ENCODE results near the gene FOXO6.

FOXO6 gene

DNA sequence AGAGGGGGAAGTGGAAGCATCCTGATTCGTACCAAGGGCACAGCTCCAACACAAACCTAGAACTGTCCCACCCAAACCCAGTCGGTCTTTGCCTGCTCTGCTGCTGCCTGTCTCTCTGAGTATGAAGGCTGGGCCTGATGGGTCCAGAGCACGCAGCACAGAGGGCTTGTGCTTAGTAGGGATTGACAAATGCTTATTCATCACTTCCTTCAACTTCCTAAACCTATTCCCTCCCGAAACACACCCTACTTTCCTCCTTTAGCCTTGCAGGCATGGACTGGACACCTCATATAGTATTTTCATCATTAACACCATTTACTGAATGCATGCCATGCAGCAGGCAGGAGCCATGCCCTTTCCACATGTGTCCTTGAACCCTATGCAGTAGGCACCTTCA is 31.3 kb downstream of the FOXO6 start:
- H3K27ac Mint-ChIP-seq, result no peak overlapping the region
- no peak for ATAC-seq
- H3K9me3 Mint-ChIP-seq, result no peaks in the 10 kb centered on the region

DNA sequence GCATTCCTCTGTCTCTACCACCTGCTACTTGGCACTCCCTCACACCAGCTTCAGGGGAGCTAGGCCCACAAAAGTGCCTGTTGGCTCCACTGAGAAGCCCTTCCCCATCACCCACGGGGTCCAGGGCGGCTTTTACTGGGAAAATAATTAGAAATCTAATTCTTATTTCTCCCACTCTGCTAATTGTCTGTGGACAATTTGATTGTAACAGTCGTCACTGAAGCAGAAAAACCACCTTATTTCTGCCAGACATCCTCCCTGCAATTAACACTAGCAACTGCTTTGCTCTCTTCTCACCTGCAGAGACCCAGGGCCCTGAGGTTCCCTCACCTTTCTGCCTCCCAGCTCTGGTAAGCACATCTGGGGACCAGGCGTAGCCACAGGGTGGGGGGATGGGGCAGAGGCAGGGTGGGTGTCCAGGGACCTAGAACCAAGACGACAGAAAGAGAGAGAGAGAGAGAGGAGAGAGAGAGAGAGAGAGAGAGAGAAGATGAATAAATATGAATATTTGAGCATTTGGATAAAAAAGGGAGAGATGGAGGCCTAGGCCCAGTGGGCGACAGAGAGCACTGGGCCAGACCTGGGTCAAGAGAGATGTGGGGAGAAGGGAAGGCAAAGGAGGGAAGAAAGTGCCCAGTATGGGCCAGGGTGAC is 32.6 kb downstream of the FOXO6 start:
- Mint-ChIP-seq H3K9me3 (no peaks in the 10 kb centered on the region), H3K4me1 (no peaks in the 10 kb centered on the region), H3K36me3 (no peaks in the 10 kb centered on the region), H3K27me3 (peaks cover 56% of the 10 kb centered on the region), H3K27ac (no peak overlapping the region), H3K4me3 (no peak overlapping the region)
- no peak for ATAC-seq

More for the DNA sequence above, 31.3 kb downstream of the FOXO6 start:
- H3K36me3 Mint-ChIP-seq, result no peaks in the 10 kb centered on the region
- H3K4me1 Mint-ChIP-seq, result no peaks in the 10 kb centered on the region
- peaks cover 52% of the 10 kb centered on the region for H3K27me3 Mint-ChIP-seq
- no peak overlapping the region for H3K4me3 Mint-ChIP-seq

DNA sequence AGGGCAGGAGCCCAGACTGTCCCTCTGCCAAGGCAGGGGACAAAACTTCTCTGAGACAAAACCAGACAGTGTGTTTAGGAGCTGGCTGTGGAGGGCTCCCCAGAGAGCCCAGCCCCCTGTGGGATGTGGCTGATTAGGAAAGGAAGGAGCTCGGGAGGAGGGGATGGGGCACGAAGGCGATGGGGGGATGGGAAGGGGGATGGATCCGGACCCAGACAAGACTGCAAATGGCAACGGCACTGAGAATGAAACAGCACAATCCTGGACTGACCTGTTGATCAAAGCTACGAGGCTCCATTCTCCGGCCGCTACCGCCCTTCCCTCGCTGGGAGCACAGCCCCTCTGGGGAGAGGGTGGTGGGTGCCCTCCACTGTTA is 33.1 kb downstream of the FOXO6 start:
- Mint-ChIP-seq H3K27ac (no peak overlapping the region), H3K36me3 (no peaks in the 10 kb centered on the region), H3K27me3 (peaks cover 56% of the 10 kb centered on the region), H3K4me3 (no peak overlapping the region), H3K9me3 (no peaks in the 10 kb centered on the region), H3K4me1 (no peaks in the 10 kb centered on the region)
- no peak for ATAC-seq

DNA sequence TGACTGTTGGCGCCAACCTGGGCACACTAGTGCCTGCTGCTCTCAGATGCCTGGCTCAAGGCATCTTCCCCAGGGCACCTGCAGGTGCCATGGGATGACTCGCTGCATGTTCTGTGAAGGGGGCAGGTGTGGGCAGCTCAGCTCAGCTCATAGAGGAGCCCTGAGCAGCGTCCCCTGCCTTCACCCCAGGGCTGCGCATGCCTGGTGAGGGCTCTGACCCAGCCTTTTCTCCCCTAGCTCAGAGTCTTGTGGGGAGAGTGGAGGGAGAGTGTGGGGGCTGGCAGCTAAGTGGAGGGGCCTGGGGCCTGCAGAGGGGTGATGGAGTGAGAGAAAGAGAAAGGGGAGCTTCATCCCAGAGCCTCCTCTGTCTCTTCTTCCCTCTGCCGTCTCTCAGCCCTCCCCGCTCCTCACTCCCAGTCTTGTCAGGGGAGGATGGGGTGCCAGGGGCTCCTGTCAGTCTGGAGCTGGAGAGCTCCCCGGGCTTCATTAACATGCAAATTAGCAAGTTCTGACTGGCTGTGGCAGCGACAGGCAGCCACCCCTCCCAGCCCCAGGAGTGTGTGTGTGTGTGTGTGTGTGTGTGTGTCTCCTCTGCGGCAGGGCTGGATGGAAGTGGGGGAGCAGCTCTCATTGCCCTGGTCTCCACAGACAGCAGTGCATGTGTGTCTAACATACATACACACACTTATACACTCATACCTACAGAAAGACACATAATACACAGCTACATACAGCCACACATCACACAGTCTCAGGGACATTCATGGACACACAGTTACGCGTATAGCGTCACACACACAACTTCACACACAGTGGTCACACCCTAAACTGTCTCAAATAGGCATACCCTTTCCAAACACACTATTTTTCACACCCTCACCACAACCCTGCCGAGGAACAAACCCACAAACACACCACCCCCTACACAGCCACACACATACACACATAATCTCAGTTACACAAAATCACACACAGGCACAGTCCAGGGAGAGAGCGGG is 34.0 kb downstream of the FOXO6 start:
- Mint-ChIP-seq H3K4me3 (no peak overlapping the region), H3K27me3 (peaks cover 56% of the 10 kb centered on the region), H3K4me1 (no peaks in the 10 kb centered on the region), H3K36me3 (no peaks in the 10 kb centered on the region), H3K9me3 (peaks cover 2% of the 10 kb centered on the region), H3K27ac (no peak overlapping the region)
- no peak for ATAC-seq

DNA sequence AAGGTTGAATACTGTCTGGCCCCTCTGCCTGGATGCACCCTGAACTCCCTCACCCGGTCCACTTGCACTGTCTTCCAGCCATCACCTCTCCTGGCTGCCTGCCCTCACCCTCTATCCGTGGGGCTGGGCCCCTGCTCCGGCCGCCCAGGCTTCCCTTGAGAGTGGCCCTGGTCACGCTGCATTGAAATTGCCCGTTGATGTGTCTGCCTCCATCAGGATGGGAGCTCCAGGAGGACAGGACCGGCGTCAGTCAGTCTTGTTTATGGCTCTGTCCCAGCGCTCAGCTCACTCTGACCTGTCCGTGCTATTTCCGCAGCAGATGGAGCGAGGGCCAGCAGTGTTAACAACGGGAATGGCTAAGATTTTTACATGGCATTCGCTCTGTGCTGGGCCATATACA is 34.9 kb downstream of the FOXO6 start:
- Mint-ChIP-seq H3K9me3 (peaks cover 5% of the 10 kb centered on the region), H3K36me3 (no peaks in the 10 kb centered on the region), H3K27me3 (peaks cover 56% of the 10 kb centered on the region), H3K27ac (no peak overlapping the region), H3K4me3 (no peak overlapping the region), H3K4me1 (no peaks in the 10 kb centered on the region)
- ATAC-seq, result no peak

DNA sequence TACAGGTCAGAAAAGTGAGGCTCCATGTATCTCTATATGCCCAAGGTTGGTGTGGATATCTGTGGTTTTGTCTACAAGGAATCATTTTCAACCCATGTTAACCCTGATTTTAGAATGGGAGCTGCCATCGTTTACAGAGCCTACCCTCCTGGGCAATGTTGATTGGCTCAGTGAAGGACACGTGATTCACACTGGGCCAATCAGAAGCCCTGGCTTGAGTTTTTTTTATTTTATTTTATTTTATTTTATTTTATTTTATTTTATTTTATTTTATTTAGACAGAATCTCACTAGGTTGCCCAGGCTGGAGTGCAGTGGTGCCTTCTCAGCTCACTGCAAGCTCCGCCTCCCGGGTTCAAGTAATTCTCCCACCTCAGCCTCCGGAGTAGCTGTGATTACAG is 35.8 kb downstream of the FOXO6 start:
- Mint-ChIP-seq H3K27ac (no peak overlapping the region), H3K36me3 (no peaks in the 10 kb centered on the region), H3K4me1 (no peaks in the 10 kb centered on the region), H3K27me3 (peaks cover 60% of the 10 kb centered on the region), H3K9me3 (peaks cover 5% of the 10 kb centered on the region), H3K4me3 (no peak overlapping the region)
- ATAC-seq, result no peak

DNA sequence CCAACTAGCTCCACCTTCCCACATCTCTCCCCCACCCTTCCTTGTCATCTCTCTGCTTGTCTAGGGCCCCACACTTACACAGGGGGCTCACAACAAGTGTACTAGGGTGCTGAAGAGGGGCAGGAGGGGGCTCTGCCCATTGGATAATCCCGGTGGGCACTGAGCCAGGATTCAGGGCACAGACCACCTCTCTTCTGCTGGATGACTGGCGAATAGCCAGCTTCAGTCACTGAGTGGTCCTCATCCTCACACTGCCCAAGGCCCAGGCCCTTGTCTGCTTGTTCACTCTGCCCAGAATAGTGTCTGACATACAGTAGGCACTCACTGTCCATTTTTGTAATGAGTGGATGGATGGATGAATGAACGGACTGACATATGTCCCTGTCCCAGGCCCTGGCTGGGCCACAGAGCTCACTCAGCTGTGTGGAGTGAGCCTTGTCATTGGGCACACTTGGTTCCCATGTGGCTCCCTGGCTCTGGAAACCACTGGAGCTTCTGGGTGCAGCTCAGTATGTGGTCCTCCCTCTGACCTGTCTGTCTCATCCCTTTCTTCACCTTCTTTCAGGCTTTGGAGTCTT is 36.6 kb downstream of the FOXO6 start:
- Mint-ChIP-seq H3K4me3 (no peak overlapping the region), H3K9me3 (peaks cover 5% of the 10 kb centered on the region), H3K27me3 (peaks cover 68% of the 10 kb centered on the region), H3K27ac (no peak overlapping the region), H3K4me1 (no peaks in the 10 kb centered on the region), H3K36me3 (no peaks in the 10 kb centered on the region)
- no peak for ATAC-seq

DNA sequence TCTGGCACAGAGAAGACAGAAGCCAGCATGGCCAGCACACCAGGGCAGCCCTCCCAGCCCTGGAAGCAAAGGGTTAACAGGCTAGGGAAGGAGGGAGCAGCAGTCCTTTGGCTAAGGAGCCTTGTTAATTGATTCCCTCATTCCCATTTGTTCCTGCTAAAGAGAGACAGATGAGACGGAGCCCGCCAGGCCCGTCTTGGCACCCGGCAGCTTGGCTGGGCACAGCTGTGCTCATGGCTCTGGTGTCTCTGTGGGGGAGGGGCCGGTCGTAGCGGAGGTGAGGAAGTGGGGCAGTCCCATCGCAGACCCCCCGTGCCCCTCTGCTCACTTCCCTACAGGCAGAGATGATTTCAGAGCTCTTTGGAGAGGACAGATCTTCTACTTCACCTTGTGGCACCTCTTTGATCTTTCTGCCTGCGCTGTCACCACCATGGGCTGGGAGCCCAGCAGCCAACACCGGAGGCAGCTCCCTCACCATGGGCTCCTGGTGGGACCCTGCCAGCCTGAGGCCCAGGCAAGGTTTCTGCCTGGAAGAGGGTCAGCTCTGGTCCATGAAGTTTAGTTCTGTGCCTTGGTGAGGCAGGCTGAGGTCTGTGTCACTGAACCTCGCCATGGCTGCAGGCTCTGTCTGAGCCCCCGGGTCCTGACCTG is 38.0 kb downstream of the FOXO6 start:
- H3K27ac Mint-ChIP-seq, result no peak overlapping the region
- H3K4me1 Mint-ChIP-seq, result no peaks in the 10 kb centered on the region
- H3K27me3 Mint-ChIP-seq, result peaks cover 68% of the 10 kb centered on the region
- no peaks in the 10 kb centered on the region for H3K36me3 Mint-ChIP-seq
- peaks cover 5% of the 10 kb centered on the region for H3K9me3 Mint-ChIP-seq
- ATAC-seq, result no peak
- no peak overlapping the region for H3K4me3 Mint-ChIP-seq

DNA sequence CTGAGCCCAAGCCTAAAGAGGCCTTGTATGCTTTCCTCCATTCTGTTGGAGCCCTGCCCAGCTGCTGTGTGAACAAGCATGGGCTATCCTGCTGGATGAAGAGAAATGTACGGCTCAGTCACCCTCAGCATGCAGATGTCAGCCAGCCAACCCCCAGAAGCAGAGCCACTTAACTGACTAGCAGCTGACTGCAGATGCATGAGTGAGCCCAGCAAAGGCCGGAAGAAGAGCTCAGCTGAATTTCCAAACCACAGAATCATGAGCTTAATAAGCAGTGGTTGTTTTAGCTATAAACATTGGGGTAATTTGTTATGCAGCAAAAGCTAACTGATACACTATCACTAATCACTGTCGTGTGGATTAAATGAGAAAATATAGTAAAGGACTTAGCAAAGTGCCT is 39.0 kb downstream of the FOXO6 start:
- ATAC-seq, result no peak
- H3K9me3 Mint-ChIP-seq, result peaks cover 5% of the 10 kb centered on the region
- H3K27me3 Mint-ChIP-seq, result peaks cover 68% of the 10 kb centered on the region
- no peaks in the 10 kb centered on the region for H3K36me3 Mint-ChIP-seq
- no peak overlapping the region for H3K27ac Mint-ChIP-seq
- H3K4me3 Mint-ChIP-seq, result no peak overlapping the region
- no peaks in the 10 kb centered on the region for H3K4me1 Mint-ChIP-seq

DNA sequence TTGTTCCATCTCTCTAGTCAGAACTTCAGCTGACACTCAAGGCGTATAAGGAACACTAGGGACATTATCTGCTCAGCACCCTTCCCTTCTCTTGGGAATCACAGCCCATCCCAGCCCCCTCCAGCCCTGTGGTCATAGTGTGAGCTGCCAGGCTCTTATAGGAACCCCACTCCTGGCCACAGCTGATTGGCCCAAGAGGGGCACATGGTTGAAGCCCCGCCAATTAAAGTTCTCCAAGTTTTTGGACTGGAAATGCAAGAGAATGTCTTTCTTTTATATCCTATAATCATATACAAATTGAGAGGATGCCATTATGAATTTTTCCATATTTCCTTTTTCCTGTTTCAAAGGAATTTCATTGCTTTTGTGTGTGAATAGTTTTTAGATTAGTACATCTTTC is 40.7 kb downstream of the FOXO6 start:
- Mint-ChIP-seq H3K27me3 (peaks cover 68% of the 10 kb centered on the region), H3K4me3 (no peak overlapping the region), H3K4me1 (no peaks in the 10 kb centered on the region), H3K9me3 (peaks cover 5% of the 10 kb centered on the region), H3K27ac (no peak overlapping the region), H3K36me3 (no peaks in the 10 kb centered on the region)
- no peak for ATAC-seq

DNA sequence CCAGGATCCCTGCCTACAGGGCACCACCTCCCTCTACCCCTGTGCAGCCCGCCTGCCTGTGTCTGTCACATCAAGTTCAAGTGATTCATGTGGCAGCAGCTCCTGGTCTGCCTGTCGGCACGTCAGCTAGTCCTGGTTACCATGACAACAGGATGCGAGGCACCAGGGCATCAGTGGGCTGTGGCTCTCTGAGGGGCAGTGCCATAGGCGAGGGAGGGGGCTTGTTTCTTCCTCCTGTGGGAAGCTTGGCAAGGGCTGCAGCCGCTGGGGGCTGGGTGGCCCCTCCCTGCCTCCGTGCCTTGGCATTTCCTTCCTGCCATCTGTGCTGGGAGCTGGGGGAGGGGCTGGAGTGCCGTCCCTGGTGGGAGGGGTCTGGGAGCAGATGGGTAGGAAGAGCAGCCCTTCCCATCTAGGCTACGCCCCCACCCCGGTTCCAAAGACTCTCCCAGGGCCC is 43.1 kb downstream of the FOXO6 start:
- no peak overlapping the region for H3K27ac Mint-ChIP-seq
- H3K4me3 Mint-ChIP-seq, result no peak overlapping the region
- ATAC-seq, result no peak
- H3K4me1 Mint-ChIP-seq, result no peaks in the 10 kb centered on the region
- H3K27me3 Mint-ChIP-seq, result peaks cover 77% of the 10 kb centered on the region
- H3K9me3 Mint-ChIP-seq, result peaks cover 5% of the 10 kb centered on the region
- no peaks in the 10 kb centered on the region for H3K36me3 Mint-ChIP-seq

DNA sequence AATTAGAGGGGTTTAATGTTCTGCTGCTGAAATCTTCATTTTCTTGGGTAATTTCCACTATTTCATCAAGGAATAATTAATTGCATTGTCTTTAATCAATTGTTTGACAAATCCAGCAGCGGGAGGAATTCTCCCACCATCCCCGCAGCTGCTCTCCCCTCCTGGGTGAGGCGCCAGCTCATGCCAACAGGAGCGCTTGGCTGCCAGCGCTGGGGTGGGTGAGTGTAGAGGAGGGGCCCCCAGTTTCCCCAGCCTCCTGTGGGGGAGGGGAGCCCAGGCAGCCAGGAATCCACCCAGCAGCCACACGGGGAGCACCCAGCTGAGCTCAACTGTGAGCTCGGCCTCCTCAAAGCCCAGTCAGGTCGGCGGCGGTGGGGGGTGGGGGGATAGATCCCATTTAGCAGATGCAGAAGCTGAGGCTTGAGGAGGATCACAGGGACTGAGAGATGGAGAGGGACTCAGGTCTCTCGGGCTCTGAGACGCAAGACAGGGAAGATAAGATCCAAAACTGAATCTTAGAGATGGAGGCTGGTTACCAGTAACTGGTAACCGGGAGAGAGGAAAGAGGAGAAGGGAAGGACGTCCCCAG is 46.5 kb downstream of the FOXO6 start:
- H3K4me1 Mint-ChIP-seq, result no peaks in the 10 kb centered on the region
- peaks cover 88% of the 10 kb centered on the region for H3K27me3 Mint-ChIP-seq
- H3K9me3 Mint-ChIP-seq, result peaks cover 4% of the 10 kb centered on the region
- ATAC-seq, result no peak
- H3K27ac Mint-ChIP-seq, result no peak overlapping the region
- no peak overlapping the region for H3K4me3 Mint-ChIP-seq
- H3K36me3 Mint-ChIP-seq, result no peaks in the 10 kb centered on the region

DNA sequence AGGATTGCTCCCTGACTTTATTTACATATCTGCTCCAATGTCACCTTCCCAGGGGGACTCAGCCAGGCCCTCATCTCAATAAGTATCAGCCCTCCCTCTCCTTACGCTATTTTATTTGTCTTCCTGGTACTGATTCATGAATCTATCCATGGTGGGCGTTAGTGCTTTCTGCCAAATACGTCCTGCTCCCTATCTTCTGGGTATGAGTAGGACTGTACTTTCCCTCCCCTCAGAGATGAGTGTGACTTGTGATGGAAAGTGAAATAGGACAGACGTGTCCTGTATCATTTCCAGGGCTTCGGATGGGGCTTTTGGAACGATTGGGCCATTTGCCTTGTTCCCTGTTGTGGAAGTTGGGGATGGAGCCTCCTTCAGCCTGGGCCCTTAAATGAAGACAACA is 47.5 kb downstream of the FOXO6 start:
- no peaks in the 10 kb centered on the region for H3K36me3 Mint-ChIP-seq
- peaks cover 4% of the 10 kb centered on the region for H3K9me3 Mint-ChIP-seq
- H3K4me1 Mint-ChIP-seq, result no peaks in the 10 kb centered on the region
- no peak overlapping the region for H3K4me3 Mint-ChIP-seq
- ATAC-seq, result no peak
- H3K27ac Mint-ChIP-seq, result no peak overlapping the region
- H3K27me3 Mint-ChIP-seq, result peaks cover 88% of the 10 kb centered on the region

DNA sequence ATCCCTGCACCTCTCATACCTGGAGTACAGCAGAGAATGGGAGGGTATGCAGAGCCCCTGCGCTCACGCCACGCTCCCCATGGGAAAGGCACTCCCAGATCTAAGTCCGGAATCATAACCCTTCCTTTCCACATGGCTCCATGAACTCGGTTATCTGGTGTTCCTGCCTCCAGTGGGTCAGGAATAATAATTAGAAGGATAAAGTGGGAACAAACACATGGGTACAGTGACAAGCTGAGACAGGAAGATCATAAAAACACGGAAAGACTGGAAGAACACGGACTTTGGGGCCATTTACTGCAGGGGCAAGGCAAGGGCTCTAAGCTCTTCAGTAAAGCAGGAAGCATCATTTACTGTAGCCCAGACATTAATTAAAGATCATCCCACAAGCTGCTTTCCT is 48.6 kb downstream of the FOXO6 start:
- ATAC-seq, result no peak
- Mint-ChIP-seq H3K27me3 (peaks cover 77% of the 10 kb centered on the region), H3K4me3 (no peak overlapping the region), H3K27ac (no peak overlapping the region), H3K9me3 (peaks cover 4% of the 10 kb centered on the region), H3K36me3 (no peaks in the 10 kb centered on the region), H3K4me1 (no peaks in the 10 kb centered on the region)

DNA sequence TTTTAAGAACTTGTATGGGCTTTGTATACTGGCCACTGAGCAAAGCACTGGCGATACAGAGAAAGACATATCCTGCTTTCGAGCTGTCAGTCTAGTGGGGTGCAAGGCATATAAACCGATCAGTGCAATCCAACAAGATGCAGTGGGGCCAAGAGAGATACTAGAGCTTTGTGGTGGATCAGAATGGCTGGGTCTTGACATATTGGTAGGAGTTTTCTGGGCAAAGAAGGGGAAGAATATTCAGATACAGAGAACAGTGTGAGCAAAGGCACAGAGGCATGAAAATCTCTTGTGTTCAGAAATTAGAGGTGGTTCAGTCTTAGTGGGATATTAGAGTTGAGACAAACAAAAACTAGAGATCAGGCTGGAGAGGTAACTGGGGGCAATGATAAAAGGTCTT is 49.2 kb downstream of the FOXO6 start:
- no peaks in the 10 kb centered on the region for H3K4me1 Mint-ChIP-seq
- no peak for ATAC-seq

More for the DNA sequence above, 49.2 kb downstream of the FOXO6 start:
- H3K27ac Mint-ChIP-seq, result no peak overlapping the region
- H3K36me3 Mint-ChIP-seq, result no peaks in the 10 kb centered on the region
- H3K9me3 Mint-ChIP-seq, result peaks cover 4% of the 10 kb centered on the region
- H3K27me3 Mint-ChIP-seq, result peaks cover 71% of the 10 kb centered on the region
- H3K4me3 Mint-ChIP-seq, result no peak overlapping the region
